Stomach (tissue), 4 donors: ENCODE measurements around the gene CCDC127.

Experiments
- CTCF ChIP-seq, 7 experiments: fragments of 450-650 bp in 4 of 7; fragments of 200-600 bp in 3 of 7; sonication (generic) in 3 of 7; IDR thresholded peaks; one replicate each; pipeline ENCODE4 v1.5.1; 2016 to 2019; ENCODE audit warnings: antibody characterized with exemption in 7 of 7, control low read depth in 2 of 7, mild to moderate bottlenecking in 1 of 7
- EP300 ChIP-seq: sonication (generic); formaldehyde crosslinking; IDR thresholded peaks from one replicate; pipeline ENCODE4 v1.6.1; 2017; ENCODE audit warnings: antibody characterized with exemption
- POLR2AphosphoS5 ChIP-seq, 3 donors: sonication (generic); formaldehyde crosslinking; IDR thresholded peaks; one replicate each; pipeline ENCODE4 v1.6.1; 2016; ENCODE audit warnings: antibody characterized with exemption in 3 of 3

- TF ChIP-seq CTCF (IDR thresholded peaks at IDR 0.05), result no peak
- no peak for TF ChIP-seq EP300
- no peak for TF ChIP-seq POLR2AphosphoS5 (IDR thresholded peaks at IDR 0.05)
These were observed 21.6 kb downstream of the CCDC127 start for GRCh38 chr5:196350-196749.
